Body of pancreas (tissue), 4 donors: ENCODE data around the gene UBTD1.

Experiments
- CTCF ChIP-seq, 7 experiments: fragments of 450-650 bp in 4 of 7; fragments of 200-600 bp in 3 of 7; sonication (generic) in 3 of 7; IDR thresholded peaks; one replicate each; pipeline ENCODE4 v1.5.1; 2016 to 2019; ENCODE audit warnings: antibody characterized with exemption in 7 of 7
- POLR2A ChIP-seq, 3 donors: fragments of 450-650 bp; IDR thresholded peaks; one replicate each; pipeline ENCODE4 v1.6.1; 2016; ENCODE audit warnings: antibody characterized with exemption in 3 of 3, mild to moderate bottlenecking in 2 of 3

DNA sequence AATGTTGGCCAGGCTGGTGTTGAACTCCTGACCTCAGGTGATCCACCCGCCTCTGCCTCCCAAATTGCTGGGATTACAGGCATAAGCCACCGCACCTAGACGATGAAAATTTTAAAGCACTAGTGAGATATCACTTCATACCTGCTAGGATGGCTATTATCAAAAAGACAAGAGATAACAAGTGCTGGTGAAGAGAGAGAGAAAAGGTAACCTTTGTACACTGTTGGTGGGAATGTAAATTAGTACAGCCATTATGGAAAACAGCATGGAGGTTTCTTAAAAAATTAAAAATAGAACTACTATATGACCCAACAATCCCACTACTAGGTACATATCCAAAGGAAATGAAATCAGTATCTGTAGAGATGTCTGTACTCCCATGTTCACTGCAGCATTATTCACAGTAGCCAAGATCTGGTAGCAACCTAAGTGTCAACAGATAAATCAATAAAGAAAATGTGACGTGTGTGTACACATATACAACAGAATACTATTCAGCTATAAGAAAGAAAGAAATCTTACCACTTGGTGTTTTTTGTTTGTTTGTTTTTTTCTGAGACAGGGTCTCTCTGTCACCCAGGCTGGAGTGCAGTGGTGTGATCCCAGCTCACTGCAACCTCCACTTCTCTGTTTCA lies 13.0 kb upstream of the UBTD1 start:
- TF ChIP-seq CTCF (IDR thresholded peaks at IDR 0.05): no peak
- TF ChIP-seq POLR2A (IDR thresholded peaks at IDR 0.05): no peak
